Chondrocyte (in vitro differentiated cells): ENCODE data around the gene FGF19. TPM values are rescaled to one million over a fixed set of nuclear protein-coding genes. Genes with fewer than 3 reads are reported as not detected.

Experiments used
- DNase-seq: peaks from one replicate; pipeline ENCODE4 v3.0.0; 2021; ENCODE audit warnings: mixed read lengths, low spot score
- H3K27ac Mint-ChIP-seq: one replicate; pipeline ENCODE4 v1.8.0; 2021; ENCODE audit warnings: mild to moderate bottlenecking, moderate library complexity, mixed read lengths; ENCODE audit not compliant: unreplicated experiment
- H3K27me3 Mint-ChIP-seq: 2 replicates; pipeline ENCODE4 v1.8.0; 2021; ENCODE audit warnings: low read depth, mixed read lengths
- H3K36me3 Mint-ChIP-seq: 2 replicates; pipeline ENCODE4 v1.8.0; 2021; ENCODE audit warnings: low read depth, mixed read lengths
- H3K4me1 Mint-ChIP-seq: 2 replicates; pipeline ENCODE4 v1.8.0; 2021; ENCODE audit warnings: low read depth, mild to moderate bottlenecking, mixed read lengths
- H3K4me3 Mint-ChIP-seq: one replicate; pipeline ENCODE4 v1.8.0; 2021; ENCODE audit warnings: mild to moderate bottlenecking, moderate library complexity, mixed read lengths; ENCODE audit not compliant: unreplicated experiment
- H3K9me3 Mint-ChIP-seq: 2 replicates; pipeline ENCODE4 v1.8.0; 2021; ENCODE audit warnings: low read depth, mixed read lengths
- CTCF ChIP-seq: fragments of 200-600 bp; sonication (generic); IDR thresholded peaks from 2 replicates; pipeline ENCODE4 v1.5.0; 2021; ENCODE audit warnings: antibody characterized with exemption, mild to moderate bottlenecking, moderate library complexity
- total RNA-seq: library from RNA; stranded (reverse); gene quantifications from 3 replicates; pipeline ENCODE4 v1.2.1, GENCODE V29; 2021

The FGF19 gene
- total RNA-seq, 1 donor from 2014 or later, result not detected

GRCh38 chr11:69729252-69729651 is 25.4 kb upstream of the FGF19 start:
- Mint-ChIP-seq H3K4me1 (peaks cover 12% of the 10 kb centered on the region), H3K4me3 (no peak overlapping the region), H3K27me3 (peaks cover 11% of the 10 kb centered on the region), H3K9me3 (peaks cover 4% of the 10 kb centered on the region), H3K27ac (no peak overlapping the region), H3K36me3 (peaks cover 2% of the 10 kb centered on the region)
- no peak for TF ChIP-seq CTCF
- no peak for DNase-seq

DNA sequence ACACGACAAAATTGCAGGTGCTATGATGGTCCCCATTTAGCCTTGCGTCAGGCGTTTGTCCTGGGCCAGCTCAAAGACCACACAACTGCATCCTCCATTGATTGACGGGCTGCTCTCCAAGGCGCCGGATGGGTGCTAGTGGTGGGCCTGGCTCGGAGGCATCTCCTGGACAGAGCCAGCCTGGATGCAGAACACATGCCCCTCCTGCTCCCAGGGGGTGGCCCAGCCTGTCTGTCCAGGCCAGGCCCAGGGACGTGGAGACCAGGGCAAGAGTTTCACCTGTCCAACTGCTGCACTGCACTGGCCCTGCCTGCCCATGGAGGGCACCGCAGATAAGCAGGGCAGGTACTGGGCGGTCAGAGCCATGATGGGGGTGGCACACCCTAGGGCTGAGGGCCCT is 23.4 kb upstream of the FGF19 start:
- no peaks in the 10 kb centered on the region for H3K9me3 Mint-ChIP-seq
- no peak overlapping the region for H3K27ac Mint-ChIP-seq

DNA sequence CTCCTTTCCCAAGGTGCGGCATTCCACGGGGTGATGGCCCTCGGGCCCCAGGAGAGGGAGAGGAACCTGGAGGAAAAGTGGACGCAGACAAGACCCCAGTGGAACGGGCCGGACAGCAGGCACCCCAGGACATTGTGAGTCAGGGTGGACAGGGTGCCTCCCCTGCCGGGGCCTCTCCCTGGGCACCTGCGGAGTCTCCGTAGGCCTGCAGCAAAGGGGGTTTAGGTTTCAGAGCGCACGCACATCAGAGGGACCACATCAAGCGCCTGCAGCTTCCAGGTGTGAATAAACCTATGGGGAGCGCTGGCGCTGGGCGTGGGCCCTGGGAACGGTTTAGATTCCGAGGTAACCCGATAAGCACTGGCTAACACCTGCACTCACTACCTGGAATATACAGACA is 22.7 kb upstream of the FGF19 start:
- no peak for DNase-seq
- Mint-ChIP-seq H3K36me3 (no peaks in the 10 kb centered on the region), H3K4me3 (no peak overlapping the region), H3K27me3 (peaks cover 27% of the 10 kb centered on the region), H3K4me1 (no peaks in the 10 kb centered on the region), H3K9me3 (no peaks in the 10 kb centered on the region), H3K27ac (no peak overlapping the region)
- TF ChIP-seq CTCF, result no peak

More for the DNA sequence above, 23.4 kb upstream of the FGF19 start:
- H3K27me3 Mint-ChIP-seq, result peaks cover 22% of the 10 kb centered on the region
- TF ChIP-seq CTCF, result no peak
- no peak for DNase-seq
- no peaks in the 10 kb centered on the region for H3K4me1 Mint-ChIP-seq
- H3K36me3 Mint-ChIP-seq, result no peaks in the 10 kb centered on the region
- no peak overlapping the region for H3K4me3 Mint-ChIP-seq

DNA sequence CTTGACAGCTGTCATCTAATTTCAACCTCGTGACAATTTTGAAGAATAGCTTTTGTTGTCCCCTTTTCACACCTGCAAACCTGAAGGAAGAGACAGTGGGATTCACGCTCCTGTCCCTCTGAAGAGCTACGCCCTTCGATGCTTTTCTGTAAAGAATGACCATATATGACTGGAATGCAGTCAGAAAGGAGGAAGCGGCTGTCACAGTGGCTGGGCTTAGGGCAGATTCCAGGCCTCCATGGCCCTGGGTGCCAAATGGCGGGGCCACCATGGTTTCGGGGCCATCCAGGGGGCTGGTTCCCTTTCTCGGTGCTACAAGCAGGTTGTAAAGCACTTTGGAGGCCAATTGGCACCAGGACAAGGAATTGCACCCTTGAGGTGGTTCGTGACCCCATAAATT is 22.2 kb upstream of the FGF19 start:
- DNase-seq, result no peak
- no peaks in the 10 kb centered on the region for H3K36me3 Mint-ChIP-seq
- no peaks in the 10 kb centered on the region for H3K9me3 Mint-ChIP-seq
- H3K27me3 Mint-ChIP-seq, result peaks cover 27% of the 10 kb centered on the region
- no peak for TF ChIP-seq CTCF
- no peak overlapping the region for H3K27ac Mint-ChIP-seq
- H3K4me3 Mint-ChIP-seq, result no peak overlapping the region
- no peaks in the 10 kb centered on the region for H3K4me1 Mint-ChIP-seq

DNA sequence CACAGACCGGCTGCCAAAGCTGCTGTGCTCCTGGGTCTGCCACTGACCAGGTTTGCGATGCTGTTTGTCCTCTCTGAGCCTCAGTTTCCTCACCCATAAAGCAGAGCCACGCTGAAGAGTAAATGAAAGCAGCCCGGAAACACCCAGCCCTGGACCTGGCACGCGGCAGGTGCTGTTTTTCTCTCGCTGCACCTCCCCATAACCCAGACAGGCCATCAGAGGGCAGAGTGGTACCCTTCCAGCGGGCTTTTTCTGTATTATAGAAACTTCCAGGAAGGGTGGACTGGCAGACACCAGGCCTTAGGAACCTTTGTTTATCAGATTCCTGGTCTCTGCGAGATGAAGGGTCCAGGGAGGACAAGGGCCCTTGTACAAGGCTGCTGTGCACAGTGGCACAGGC is 17.9 kb upstream of the FGF19 start:
- H3K4me1 Mint-ChIP-seq, result peaks cover 2% of the 10 kb centered on the region
- no peaks in the 10 kb centered on the region for H3K9me3 Mint-ChIP-seq
- peak; percentile 66 for TF ChIP-seq CTCF
- no peak for DNase-seq
- H3K4me3 Mint-ChIP-seq, result no peak overlapping the region
- peaks cover 39% of the 10 kb centered on the region for H3K27me3 Mint-ChIP-seq
- H3K36me3 Mint-ChIP-seq, result no peaks in the 10 kb centered on the region
- H3K27ac Mint-ChIP-seq, result no peak overlapping the region
